ENCODE measurements around the gene EME2.

The EME2 gene

DNA sequence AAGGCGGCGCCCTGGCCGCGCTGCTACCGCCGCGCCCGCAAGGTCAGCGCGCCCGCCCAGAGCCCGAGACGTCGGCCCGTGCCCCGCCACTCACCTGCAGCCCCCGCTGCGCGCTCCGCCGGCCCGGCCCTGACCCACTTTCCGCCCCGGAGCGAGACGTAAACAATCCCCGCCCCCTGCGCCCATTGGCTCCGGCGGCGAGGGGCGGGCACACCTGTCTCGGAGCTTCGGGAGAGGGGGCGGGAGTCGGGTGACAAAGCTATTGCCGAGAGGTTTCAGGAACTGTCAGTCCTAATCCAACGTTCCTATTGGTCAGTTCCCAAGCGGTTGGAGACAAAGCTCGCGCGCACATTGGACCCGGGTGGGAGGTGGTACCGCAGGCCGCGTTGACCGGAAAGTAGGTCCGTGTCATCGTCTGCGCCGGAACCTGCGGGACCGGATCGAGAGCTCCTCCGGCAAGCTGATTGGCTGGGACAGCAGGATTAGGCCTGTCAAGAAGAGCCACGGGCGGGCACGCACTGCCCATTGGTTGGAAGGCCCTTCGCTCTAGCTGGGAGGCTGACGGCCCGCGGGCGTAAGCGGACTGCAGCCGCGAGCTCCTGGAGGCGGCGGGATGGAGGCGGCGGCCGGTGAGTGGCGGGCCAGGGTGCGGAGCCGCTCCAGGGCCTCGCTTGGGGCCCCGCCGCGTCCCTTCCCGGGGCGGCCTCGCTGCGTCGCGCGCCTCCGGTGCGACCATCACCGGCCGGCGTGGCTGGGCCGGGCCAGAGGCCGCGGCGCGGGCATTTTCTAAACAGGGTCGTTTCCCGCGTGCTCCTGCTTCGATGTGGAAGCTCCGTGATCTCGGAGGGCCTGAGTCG, 10.0 kb downstream of the EME2 start, which contains the start of the genes NUBP2 and SPSB3:
TSS of gene NUBP2 (plus strand) at position 553 of the 857 bp plus-strand sequence. CDS start at position 614, 61 bp downstream.
TSS of gene SPSB3 (minus strand) at position 164 of the 857 bp plus-strand sequence. CDS start 1,088 bp downstream, outside the sequence.
- peak within 1 kb of the TSS; percentile 77 for H3K27ac ChIP-seq
- no peak for TF ChIP-seq CTCF (conservative IDR thresholded peaks at IDR 0.05)

GRCh38 chr16:1784977-1785845, 12.6 kb downstream of the EME2 start:
- no peak for TF ChIP-seq CTCF (conservative IDR thresholded peaks at IDR 0.05)
- H3K27ac ChIP-seq, result no peak overlapping the region

DNA sequence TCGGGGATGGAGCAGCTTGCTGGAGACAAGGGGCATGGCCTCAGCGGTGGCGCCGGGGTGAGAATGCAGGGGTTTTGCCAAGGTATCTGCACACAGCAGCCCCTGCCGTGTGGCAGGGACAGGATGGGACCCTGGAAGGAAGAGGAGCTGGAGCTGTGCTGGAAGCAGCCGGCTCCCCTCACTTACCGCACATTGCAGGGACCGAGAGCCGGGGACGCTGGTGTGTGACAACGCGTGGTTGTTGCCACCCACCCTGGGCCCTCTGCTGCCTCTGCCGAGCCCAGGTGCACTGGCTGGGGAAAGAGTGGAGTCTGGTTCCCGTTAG, 13.2 kb downstream of the EME2 start:
- H3K27ac ChIP-seq, result no peak overlapping the region
- TF ChIP-seq CTCF (conservative IDR thresholded peaks at IDR 0.05), result no peak

- H3K27ac ChIP-seq, result no peak overlapping the region
Observed at GRCh38 chr16:1786242-1787055, 13.8 kb downstream of the EME2 start.

DNA sequence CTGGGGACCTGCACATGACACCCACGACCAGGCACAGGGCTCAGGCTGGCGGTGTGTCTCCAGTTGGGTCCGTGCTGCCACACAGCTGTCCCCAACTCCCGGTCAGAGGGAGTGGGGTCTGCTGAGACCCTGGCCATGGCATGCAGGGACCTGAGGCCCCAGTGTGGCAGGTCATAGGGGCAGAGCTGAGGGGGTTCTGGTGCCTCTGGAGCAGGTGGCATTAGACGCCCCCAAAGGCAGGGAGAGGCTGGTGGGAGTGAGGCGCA, 14.4 kb downstream of the EME2 start:
- TF ChIP-seq CTCF (conservative IDR thresholded peaks at IDR 0.05), result no peak
- no peak overlapping the region for H3K27ac ChIP-seq

More at GRCh38 chr16:1786242-1787055, 13.8 kb downstream of the EME2 start:
- no peak for TF ChIP-seq CTCF (conservative IDR thresholded peaks at IDR 0.05)

GRCh38 chr16:1787322-1788094, 14.9 kb downstream of the EME2 start:
- H3K27ac ChIP-seq, result no peak overlapping the region
- TF ChIP-seq CTCF (conservative IDR thresholded peaks at IDR 0.05), result no peak
